Stomach (tissue), 4 donors: Measurements from ENCODE around the gene MALT1.

ENCODE experiments used
- EP300 ChIP-seq: sonication (generic); formaldehyde crosslinking; IDR thresholded peaks from one replicate; pipeline ENCODE4 v1.6.1; 2017; ENCODE audit warnings: antibody characterized with exemption
- POLR2A ChIP-seq, 4 donors: fragments of 450-650 bp; IDR thresholded peaks; one replicate each; pipeline ENCODE4 v1.6.1; 2016; ENCODE audit warnings: antibody characterized with exemption in 4 of 4, control low read depth in 2 of 4, mild to moderate bottlenecking in 1 of 4, moderate library complexity in 1 of 4
- POLR2AphosphoS5 ChIP-seq, 3 donors: sonication (generic); formaldehyde crosslinking; IDR thresholded peaks; one replicate each; pipeline ENCODE4 v1.6.1; 2016; ENCODE audit warnings: antibody characterized with exemption in 3 of 3
- TF ChIP-seq, protein P1 (sequence below), 7 experiments: fragments of 450-650 bp in 4 of 7; fragments of 200-600 bp in 3 of 7; sonication (generic) in 3 of 7; IDR thresholded peaks; one replicate each; pipeline ENCODE4 v1.5.1; 2016 to 2019; ENCODE audit warnings: antibody characterized with exemption in 7 of 7, control low read depth in 2 of 7, mild to moderate bottlenecking in 1 of 7

- TF ChIP-seq, protein P1, sequence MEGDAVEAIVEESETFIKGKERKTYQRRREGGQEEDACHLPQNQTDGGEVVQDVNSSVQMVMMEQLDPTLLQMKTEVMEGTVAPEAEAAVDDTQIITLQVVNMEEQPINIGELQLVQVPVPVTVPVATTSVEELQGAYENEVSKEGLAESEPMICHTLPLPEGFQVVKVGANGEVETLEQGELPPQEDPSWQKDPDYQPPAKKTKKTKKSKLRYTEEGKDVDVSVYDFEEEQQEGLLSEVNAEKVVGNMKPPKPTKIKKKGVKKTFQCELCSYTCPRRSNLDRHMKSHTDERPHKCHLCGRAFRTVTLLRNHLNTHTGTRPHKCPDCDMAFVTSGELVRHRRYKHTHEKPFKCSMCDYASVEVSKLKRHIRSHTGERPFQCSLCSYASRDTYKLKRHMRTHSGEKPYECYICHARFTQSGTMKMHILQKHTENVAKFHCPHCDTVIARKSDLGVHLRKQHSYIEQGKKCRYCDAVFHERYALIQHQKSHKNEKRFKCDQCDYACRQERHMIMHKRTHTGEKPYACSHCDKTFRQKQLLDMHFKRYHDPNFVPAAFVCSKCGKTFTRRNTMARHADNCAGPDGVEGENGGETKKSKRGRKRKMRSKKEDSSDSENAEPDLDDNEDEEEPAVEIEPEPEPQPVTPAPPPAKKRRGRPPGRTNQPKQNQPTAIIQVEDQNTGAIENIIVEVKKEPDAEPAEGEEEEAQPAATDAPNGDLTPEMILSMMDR (IDR thresholded peaks at IDR 0.05) = no peak
- no peak for TF ChIP-seq POLR2AphosphoS5 (IDR thresholded peaks at IDR 0.05)
- no peak for TF ChIP-seq POLR2A (IDR thresholded peaks at IDR 0.05)
- no peak for TF ChIP-seq EP300
Observed at GRCh38 chr18:58732471-58732870, 61.2 kb downstream of the MALT1 start.
